ENCODE measurements around the gene CLRN3. TPM values are rescaled to one million over a fixed set of nuclear protein-coding genes. Genes with fewer than 3 reads are reported as not detected.

Gene CLRN3
- total RNA-seq, 1 donor from 2014 or later, result not detected

GRCh38 chr10:127897177-127897576 lies 4.4 kb upstream of the CLRN3 start:
- no peak for DNase-seq
- Mint-ChIP-seq H3K27me3 (peaks cover 36% of the 10 kb centered on the region), H3K4me3 (no peak overlapping the region), H3K27ac (no peak overlapping the region), H3K9me3 (no peaks in the 10 kb centered on the region), H3K4me1 (peaks cover 6% of the 10 kb centered on the region), H3K36me3 (ENCODE audit: low read depth) (no peaks in the 10 kb centered on the region)
- intact Hi-C loops (cut with micrococcal nuclease), result no loop called here

DNA sequence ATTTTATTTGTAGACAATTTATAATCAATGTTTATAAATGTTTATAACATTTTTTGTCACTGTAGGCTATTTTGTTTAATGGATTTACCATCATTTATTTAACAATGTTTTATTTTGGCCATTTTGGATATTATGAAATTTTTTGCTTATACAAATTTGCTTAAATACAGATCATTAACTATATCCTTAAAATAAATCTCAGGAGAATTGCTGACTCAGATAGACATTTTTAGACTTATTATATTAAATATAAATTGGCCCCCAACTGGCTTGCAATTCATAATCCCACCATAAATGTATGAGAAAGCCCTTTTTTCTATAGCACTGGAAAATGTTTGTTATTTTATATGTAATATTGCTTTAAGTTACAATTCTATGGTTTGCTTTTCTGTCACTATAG lies 3.8 kb upstream of the CLRN3 start:
- no peak overlapping the region for H3K27ac Mint-ChIP-seq
- no peaks in the 10 kb centered on the region for H3K9me3 Mint-ChIP-seq
- H3K4me3 Mint-ChIP-seq, result no peak overlapping the region
- H3K4me1 Mint-ChIP-seq, result peaks cover 6% of the 10 kb centered on the region
- no peaks in the 10 kb centered on the region for H3K36me3 Mint-ChIP-seq (ENCODE audit: low read depth)
- no peak for DNase-seq
- intact Hi-C loops (cut with micrococcal nuclease), result no loop called here
- peaks cover 35% of the 10 kb centered on the region for H3K27me3 Mint-ChIP-seq

DNA sequence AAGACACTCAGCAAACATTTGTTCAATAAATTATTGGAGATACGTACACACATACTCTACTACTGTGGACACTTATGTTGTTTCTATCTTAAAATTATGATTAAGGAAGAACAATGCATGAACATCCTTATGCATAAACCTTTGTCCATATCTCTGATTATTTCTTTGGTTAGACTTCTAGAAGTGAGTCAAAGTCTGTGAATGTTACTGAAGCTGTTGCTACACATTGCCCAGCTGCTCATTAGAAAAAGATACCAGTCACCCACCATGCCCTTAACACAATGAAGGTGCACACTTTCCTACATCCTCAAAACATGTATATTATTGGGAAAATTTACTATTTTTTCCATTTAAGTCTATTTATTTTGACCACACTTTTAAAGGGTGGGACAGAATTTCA lies 1.4 kb upstream of the CLRN3 start:
- H3K4me1 Mint-ChIP-seq, result peaks cover 3% of the 10 kb centered on the region
- H3K4me3 Mint-ChIP-seq, result no peak overlapping the region
- H3K27me3 Mint-ChIP-seq, result peaks cover 27% of the 10 kb centered on the region
- intact Hi-C loops (cut with micrococcal nuclease), result no loop called here
- no peak overlapping the region for H3K27ac Mint-ChIP-seq
- no peaks in the 10 kb centered on the region for H3K9me3 Mint-ChIP-seq
- no peak for DNase-seq
- no peaks in the 10 kb centered on the region for H3K36me3 Mint-ChIP-seq (ENCODE audit: low read depth)

GRCh38 chr10:127890832-127891334 lies 1.9 kb downstream of the CLRN3 start:
- peaks cover 3% of the 10 kb centered on the region for H3K4me1 Mint-ChIP-seq
- no peak overlapping the region for H3K4me3 Mint-ChIP-seq
- H3K27ac Mint-ChIP-seq, result no peak overlapping the region
- H3K27me3 Mint-ChIP-seq, result peaks cover 21% of the 10 kb centered on the region
- no peaks in the 10 kb centered on the region for H3K9me3 Mint-ChIP-seq
- no peak for DNase-seq
- no peaks in the 10 kb centered on the region for H3K36me3 Mint-ChIP-seq (ENCODE audit: low read depth)
- intact Hi-C loops (cut with micrococcal nuclease), result no loop called here

DNA sequence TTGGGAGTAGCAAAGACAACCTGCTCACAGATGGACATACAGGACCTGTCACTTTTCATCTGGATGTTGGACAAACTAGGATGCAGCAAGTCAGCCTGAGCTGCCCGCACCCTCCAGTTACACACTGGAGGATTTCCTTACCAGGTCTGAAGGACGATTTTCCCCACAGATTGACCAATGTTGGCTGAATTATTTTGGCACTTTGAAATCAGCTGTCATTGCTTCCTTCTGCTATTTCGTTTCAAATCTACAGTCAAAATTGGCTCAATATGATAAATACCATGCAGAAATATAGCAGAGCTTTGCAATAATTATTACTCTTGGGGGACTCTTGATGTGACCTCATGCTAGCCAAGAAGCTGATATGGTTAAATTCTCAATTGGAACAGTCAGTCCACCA lies 2.5 kb downstream of the CLRN3 start:
- H3K36me3 Mint-ChIP-seq (ENCODE audit: low read depth), result no peaks in the 10 kb centered on the region
- intact Hi-C loops (cut with micrococcal nuclease), result no loop called here
- no peaks in the 10 kb centered on the region for H3K9me3 Mint-ChIP-seq
- peaks cover 3% of the 10 kb centered on the region for H3K4me1 Mint-ChIP-seq
- peaks cover 19% of the 10 kb centered on the region for H3K27me3 Mint-ChIP-seq
- H3K4me3 Mint-ChIP-seq, result no peak overlapping the region
- no peak overlapping the region for H3K27ac Mint-ChIP-seq
- no peak for DNase-seq

GRCh38 chr10:127889605-127890195 lies 3.0 kb downstream of the CLRN3 start:
- intact Hi-C loops (cut with micrococcal nuclease), result no loop called here
- no peak overlapping the region for H3K27ac Mint-ChIP-seq
- H3K36me3 Mint-ChIP-seq (ENCODE audit: low read depth), result no peaks in the 10 kb centered on the region
- no peaks in the 10 kb centered on the region for H3K9me3 Mint-ChIP-seq
- H3K4me1 Mint-ChIP-seq, result peaks cover under 1% of the 10 kb centered on the region
- DNase-seq, result no peak
- peaks cover 14% of the 10 kb centered on the region for H3K27me3 Mint-ChIP-seq
- no peak overlapping the region for H3K4me3 Mint-ChIP-seq

DNA sequence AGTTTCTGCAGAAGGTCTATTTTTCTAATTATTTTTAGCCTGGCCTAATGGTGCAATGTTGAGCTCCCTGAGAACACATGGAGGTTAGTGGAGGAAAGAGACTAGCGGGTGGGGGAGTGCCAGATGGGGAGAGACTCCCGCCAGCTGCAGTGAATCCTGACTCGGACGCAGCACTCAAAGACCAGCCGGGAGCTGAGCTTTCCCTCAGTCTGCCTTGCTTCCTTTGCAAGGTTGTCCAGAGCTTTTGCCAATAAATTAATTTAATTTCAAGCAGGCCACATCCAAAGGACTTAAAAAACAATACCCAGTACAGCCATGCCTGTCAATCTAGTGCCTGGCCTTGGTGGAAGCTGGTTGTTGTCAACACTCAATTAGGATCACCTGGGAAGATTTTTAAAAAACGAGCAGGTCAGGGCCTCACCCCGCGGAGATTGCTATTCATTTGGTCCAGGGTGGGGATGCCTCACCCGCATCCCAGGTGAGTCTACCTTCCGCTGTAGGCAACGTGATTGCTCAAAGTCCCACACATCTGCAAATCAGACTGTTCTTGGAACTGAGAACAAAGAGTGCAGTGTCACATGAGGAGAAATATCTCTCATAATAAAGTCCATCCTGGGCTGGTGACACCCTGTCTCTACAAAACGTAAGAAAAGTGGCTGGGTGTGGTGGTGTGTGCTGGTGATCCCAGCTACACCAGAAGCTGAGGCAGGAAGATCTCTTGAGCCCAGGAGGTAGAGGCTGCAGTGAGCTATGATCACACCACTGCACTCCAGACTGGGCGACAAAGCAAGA lies 4.0 kb downstream of the CLRN3 start:
- Mint-ChIP-seq H3K4me3 (no peak overlapping the region), H3K4me1 (no peaks in the 10 kb centered on the region)
- DNase-seq, result no peak

DNA sequence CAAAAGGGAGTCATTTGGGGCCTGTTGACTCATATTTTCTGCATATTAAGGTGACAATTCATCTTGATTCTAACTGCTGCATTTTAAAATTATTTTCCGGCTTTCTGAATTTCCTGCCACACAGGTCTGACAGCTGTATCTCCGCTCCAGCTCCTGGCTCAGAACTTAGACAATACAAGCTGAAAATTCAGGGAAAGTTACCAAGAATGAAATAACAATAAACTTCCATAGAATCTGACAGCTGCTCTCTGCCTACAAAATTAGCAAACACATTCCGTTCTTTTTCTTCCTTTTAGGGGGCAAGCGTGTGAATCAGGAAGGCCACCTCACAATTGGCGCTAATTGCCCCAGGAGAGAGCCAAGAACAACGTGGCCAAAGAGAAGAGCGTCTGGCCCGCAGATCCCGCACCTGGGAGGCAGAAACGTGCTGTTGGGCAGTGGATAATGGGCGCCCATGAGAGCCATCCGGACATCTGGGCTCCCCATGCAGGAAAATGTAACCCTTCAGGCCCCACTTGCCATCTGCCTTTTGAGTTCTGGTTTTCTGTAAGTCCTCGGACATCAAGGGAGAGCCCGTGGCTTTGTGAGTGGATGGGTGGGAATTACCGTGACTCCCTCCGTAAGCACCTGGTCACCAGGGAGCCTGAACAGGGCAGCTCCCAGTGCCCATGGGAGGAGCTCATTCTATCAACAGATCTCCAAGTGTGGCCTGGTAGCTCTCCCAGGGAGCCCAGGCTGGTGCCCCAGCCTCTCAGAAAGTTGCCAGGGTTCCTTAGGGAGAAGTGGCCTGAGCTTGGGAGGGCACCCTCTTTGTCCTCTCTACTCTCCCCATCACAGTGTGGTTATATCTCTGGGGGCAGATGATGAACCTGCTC lies 5.0 kb downstream of the CLRN3 start:
- Mint-ChIP-seq H3K4me3 (no peak overlapping the region), H3K4me1 (no peaks in the 10 kb centered on the region), H3K27me3 (peaks cover 6% of the 10 kb centered on the region), H3K9me3 (no peaks in the 10 kb centered on the region), H3K36me3 (ENCODE audit: low read depth) (no peaks in the 10 kb centered on the region), H3K27ac (no peak overlapping the region)
- DNase-seq, result no peak
- intact Hi-C loops (cut with micrococcal nuclease), result no loop called here

More for the DNA sequence above, 4.0 kb downstream of the CLRN3 start:
- H3K36me3 Mint-ChIP-seq (ENCODE audit: low read depth), result no peaks in the 10 kb centered on the region
- H3K9me3 Mint-ChIP-seq, result no peaks in the 10 kb centered on the region
- peaks cover 9% of the 10 kb centered on the region for H3K27me3 Mint-ChIP-seq
- intact Hi-C loops (cut with micrococcal nuclease), result no loop called here
- H3K27ac Mint-ChIP-seq, result no peak overlapping the region

DNA sequence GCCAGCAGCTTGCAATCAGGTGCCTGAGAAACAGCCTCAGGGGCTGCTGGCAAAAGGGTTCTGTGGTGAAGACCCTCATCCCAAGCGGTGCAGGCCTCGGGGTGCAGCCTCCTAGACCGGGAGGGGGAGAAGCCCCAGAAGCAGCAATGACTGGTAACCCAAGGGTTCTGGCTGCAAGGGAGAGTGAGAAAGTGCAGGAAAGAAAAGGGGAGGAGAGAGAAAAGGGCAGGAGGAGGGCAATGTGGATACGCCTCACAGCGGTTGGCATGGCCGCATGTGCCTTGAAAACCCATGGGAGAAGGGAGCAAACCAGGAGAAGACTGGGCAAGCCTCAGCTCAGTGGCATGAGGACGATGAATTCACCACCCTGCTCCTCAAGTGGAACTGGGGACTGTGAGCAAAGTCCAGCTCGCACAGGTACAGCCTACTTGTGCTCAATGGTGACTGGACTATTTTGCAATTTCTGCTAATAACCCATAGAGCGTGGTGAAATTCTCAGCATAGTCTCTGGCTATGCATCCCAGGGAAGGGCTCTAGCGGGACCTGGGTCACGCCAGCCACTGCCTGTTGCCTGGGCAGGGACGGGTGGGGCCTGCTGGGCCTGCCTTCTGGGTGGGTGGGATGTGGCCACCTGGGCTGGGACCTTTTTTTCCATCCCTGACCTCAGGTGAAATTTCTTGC lies 6.2 kb downstream of the CLRN3 start:
- no peaks in the 10 kb centered on the region for H3K4me1 Mint-ChIP-seq
- intact Hi-C loops (cut with micrococcal nuclease), result no loop called here

GRCh38 chr10:127884501-127884900 lies 8.2 kb downstream of the CLRN3 start:
- Mint-ChIP-seq H3K36me3 (ENCODE audit: low read depth) (no peaks in the 10 kb centered on the region), H3K4me3 (no peak overlapping the region), H3K27ac (no peak overlapping the region), H3K9me3 (no peaks in the 10 kb centered on the region), H3K27me3 (no peaks in the 10 kb centered on the region), H3K4me1 (peaks cover 7% of the 10 kb centered on the region)
- intact Hi-C loops (cut with micrococcal nuclease), result no loop called here
- no peak for DNase-seq

More for the DNA sequence above, 6.2 kb downstream of the CLRN3 start:
- H3K27me3 Mint-ChIP-seq, result no peaks in the 10 kb centered on the region
- no peaks in the 10 kb centered on the region for H3K36me3 Mint-ChIP-seq (ENCODE audit: low read depth)
- DNase-seq, result no peak
- H3K9me3 Mint-ChIP-seq, result no peaks in the 10 kb centered on the region
- no peak overlapping the region for H3K27ac Mint-ChIP-seq
- no peak overlapping the region for H3K4me3 Mint-ChIP-seq

DNA sequence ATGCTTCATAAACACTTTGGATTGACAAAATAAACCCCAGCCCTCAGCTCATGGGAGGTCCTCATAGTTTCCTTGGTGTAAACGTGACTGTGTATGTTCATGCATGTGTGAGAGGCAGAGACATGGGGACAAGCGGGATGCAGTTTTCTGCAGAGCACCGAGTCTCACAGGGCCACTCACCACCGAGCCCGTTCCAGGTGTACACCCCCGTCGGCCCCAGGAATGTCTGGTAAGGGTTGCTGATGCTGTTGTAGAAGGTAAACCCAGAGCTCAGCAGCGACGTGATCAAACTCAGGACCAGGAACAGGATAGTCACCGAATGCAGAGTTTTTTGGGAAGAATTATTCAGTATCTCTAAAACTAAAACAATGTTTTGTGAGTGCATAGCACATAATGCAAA lies 9.2 kb downstream of the CLRN3 start:
- Mint-ChIP-seq H3K27ac (no peak overlapping the region), H3K36me3 (ENCODE audit: low read depth) (no peaks in the 10 kb centered on the region), H3K4me1 (peaks cover 7% of the 10 kb centered on the region), H3K4me3 (no peak overlapping the region), H3K27me3 (no peaks in the 10 kb centered on the region), H3K9me3 (no peaks in the 10 kb centered on the region)
- intact Hi-C loops (cut with micrococcal nuclease), result no loop called here
- no peak for DNase-seq

- Mint-ChIP-seq H3K27ac (no peak overlapping the region), H3K4me3 (no peak overlapping the region), H3K36me3 (ENCODE audit: low read depth) (no peaks in the 10 kb centered on the region), H3K4me1 (peaks cover 7% of the 10 kb centered on the region), H3K27me3 (no peaks in the 10 kb centered on the region), H3K9me3 (no peaks in the 10 kb centered on the region)
- intact Hi-C loops (cut with micrococcal nuclease), result no loop called here
- DNase-seq, result no peak
These were observed 9.8 kb downstream of the CLRN3 start for GRCh38 chr10:127882801-127883459.

DNA sequence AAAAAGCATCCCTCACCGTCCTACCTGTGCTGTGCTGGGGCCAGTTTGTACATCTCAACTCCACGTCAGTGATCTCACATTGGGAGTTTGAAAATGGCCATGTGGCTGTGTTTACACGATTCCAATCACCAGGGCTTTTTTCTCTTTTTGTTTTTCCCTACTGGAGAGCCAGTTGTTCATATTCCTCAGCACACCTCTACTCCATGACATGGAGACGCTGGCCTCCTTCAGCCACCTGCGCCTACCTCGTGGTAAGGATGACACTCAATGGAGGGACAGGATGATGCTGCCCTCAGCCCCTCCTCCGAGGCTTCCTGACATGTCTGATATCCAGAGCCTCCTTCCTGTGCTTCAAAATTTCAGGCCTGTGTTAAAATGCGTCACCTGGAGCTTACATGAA lies 10.3 kb downstream of the CLRN3 start:
- Mint-ChIP-seq H3K9me3 (no peaks in the 10 kb centered on the region), H3K4me1 (peaks cover 12% of the 10 kb centered on the region), H3K4me3 (no peak overlapping the region), H3K27me3 (no peaks in the 10 kb centered on the region), H3K27ac (no peak overlapping the region), H3K36me3 (ENCODE audit: low read depth) (no peaks in the 10 kb centered on the region)
- no peak for DNase-seq
- intact Hi-C loops (cut with micrococcal nuclease), result no loop called here
